ENCODE results near the gene HSF2BP.
"Not testable (repeated sequence)": the region's sequence is repeated elsewhere in the genome, so short reads cannot be mapped to it uniquely, and the experiment has no call there.

The HSF2BP gene

GRCh38 chr21:43597540-43598250 is 61.6 kb downstream of the HSF2BP start:
- no peak for DNase-seq (ENCODE audit: low read depth in 2 of 2)

GRCh38 chr21:43597052-43597451 is 62.2 kb downstream of the HSF2BP start:
- no peak for DNase-seq (ENCODE audit: low read depth in 2 of 2)

GRCh38 chr21:43596616-43597015 is 62.7 kb downstream of the HSF2BP start:
- DNase-seq (ENCODE audit: low read depth in 2 of 2): no peak

GRCh38 chr21:43595769-43596168 is 63.5 kb downstream of the HSF2BP start:
- DNase-seq (ENCODE audit: low read depth in 2 of 2): not testable (repeated sequence)

GRCh38 chr21:43593078-43593477 is 66.2 kb downstream of the HSF2BP start:
- DNase-seq (ENCODE audit: low read depth in 2 of 2): no peak

- no peak for DNase-seq (ENCODE audit: low read depth in 2 of 2)
Measured at GRCh38 chr21:43591571-43591970, 67.7 kb downstream of the HSF2BP start.

GRCh38 chr21:43590194-43590593 is 69.1 kb downstream of the HSF2BP start:
- DNase-seq (ENCODE audit: low read depth in 2 of 2): no peak

- DNase-seq (ENCODE audit: low read depth in 2 of 2): no peak
Measured at GRCh38 chr21:43588957-43589356, 70.3 kb downstream of the HSF2BP start.

GRCh38 chr21:43585924-43586413 is 73.3 kb downstream of the HSF2BP start:
- no peak for DNase-seq (ENCODE audit: low read depth in 2 of 2)

GRCh38 chr21:43585514-43585913 is 73.8 kb downstream of the HSF2BP start:
- DNase-seq (ENCODE audit: low read depth in 2 of 2): no peak

GRCh38 chr21:43581453-43581852 is 77.8 kb downstream of the HSF2BP start:
- no peak for DNase-seq (ENCODE audit: low read depth in 2 of 2)

GRCh38 chr21:43578677-43579303 is 80.5 kb downstream of the HSF2BP start:
- no peak for DNase-seq (ENCODE audit: low read depth in 2 of 2)

- no peak for DNase-seq (ENCODE audit: low read depth in 2 of 2)
Measured at GRCh38 chr21:43575473-43575844, 83.8 kb downstream of the HSF2BP start.

- no peak for DNase-seq (ENCODE audit: low read depth in 2 of 2)
Measured at GRCh38 chr21:43574741-43575472, 84.4 kb downstream of the HSF2BP start.

GRCh38 chr21:43573921-43574320 is 85.4 kb downstream of the HSF2BP start:
- no peak for DNase-seq (ENCODE audit: low read depth in 2 of 2)

- DNase-seq (ENCODE audit: low read depth in 2 of 2): no peak
Measured at GRCh38 chr21:43572446-43572845, 86.8 kb downstream of the HSF2BP start.

- no peak for DNase-seq (ENCODE audit: low read depth in 2 of 2)
Measured at GRCh38 chr21:43571976-43572375, 87.3 kb downstream of the HSF2BP start.

GRCh38 chr21:43570195-43570594 is 89.1 kb downstream of the HSF2BP start:
- DNase-seq (ENCODE audit: low read depth in 2 of 2): not testable (repeated sequence)

GRCh38 chr21:43562451-43562850 is 96.8 kb downstream of the HSF2BP start:
- not testable (repeated sequence) for DNase-seq (ENCODE audit: low read depth in 2 of 2)

GRCh38 chr21:43540561-43540960 is 118.7 kb downstream of the HSF2BP start:
- not testable (repeated sequence) for DNase-seq (ENCODE audit: low read depth in 2 of 2)

- DNase-seq (ENCODE audit: low read depth in 2 of 2): not testable (repeated sequence)
Measured at GRCh38 chr21:43522495-43523131, 136.7 kb downstream of the HSF2BP start.

- DNase-seq (ENCODE audit: low read depth in 2 of 2): not testable (repeated sequence)
Measured at GRCh38 chr21:43517701-43518100, 141.6 kb downstream of the HSF2BP start.

All from stimulated activated CD8-positive, alpha-beta memory T cell treated with anti-CD3 and anti-CD28 coated beads, Interleukin-7, amount 100 ng/mL, for 4 hours (primary cell).